Body of pancreas (tissue), 4 donors: ENCODE data around the gene SEC22C. TPM values are rescaled to one million over a fixed set of nuclear protein-coding genes. Genes with fewer than 3 reads are reported as not detected.
"Not testable (repeated sequence)": the region's sequence is repeated elsewhere in the genome, so short reads cannot be mapped to it uniquely, and the experiment has no call there.

ENCODE experiments used
- ATAC-seq: fragments of 150-250 bp; one replicate; pipeline ENCODE4 v1.9.1; 2016
- DNase-seq, 4 donors: peaks; one replicate each; pipeline ENCODE4 v3.0.0-alpha.2; 2019
- H3K27ac ChIP-seq, 4 donors: fragments of 200-600 bp; sonication (generic); 1 replicate in 3 of 4; 2 replicates in 1 of 4; pipeline versions ENCODE4 v1.5.1 to v1.6.1; 2016 to 2019; ENCODE audit warnings: mild to moderate bottlenecking in 1 of 4, mixed read lengths in 1 of 4, moderate library complexity in 1 of 4
- H3K27me3 ChIP-seq, 2 donors: fragments of 200-600 bp; sonication (generic); one replicate each; pipeline ENCODE4 v1.6.0; 2016; ENCODE audit warnings: mild to moderate bottlenecking in 1 of 2
- H3K36me3 ChIP-seq, 2 donors: fragments of 200-600 bp; sonication (generic); replicated peaks in 1 of 2; 2 replicates each; pipeline ENCODE4 v1.5.1; 2016; ENCODE audit warnings: low read depth in 2 of 2; ENCODE audit not compliant: insufficient read depth in 1 of 2
- H3K4me1 ChIP-seq: fragments of 200-600 bp; sonication (generic); one replicate; pipeline ENCODE4 v1.6.0; 2016
- H3K4me3 ChIP-seq, 2 donors: fragments of 200-600 bp; sonication (generic); 1 replicate in 1 of 2; 2 replicates in 1 of 2; pipeline ENCODE4 v1.5.1; 2016 to 2019
- H3K9me3 ChIP-seq, 3 donors: fragments of 200-600 bp; sonication (generic); 1 replicate in 2 of 3; 2 replicates in 1 of 3; pipeline ENCODE4 v1.5.1; 2016
- CTCF ChIP-seq, 7 experiments: fragments of 450-650 bp in 4 of 7; fragments of 200-600 bp in 3 of 7; sonication (generic) in 3 of 7; IDR thresholded peaks; one replicate each; pipeline ENCODE4 v1.5.1; 2016 to 2019; ENCODE audit warnings: antibody characterized with exemption in 7 of 7
- POLR2A ChIP-seq, 3 donors: fragments of 450-650 bp; IDR thresholded peaks; one replicate each; pipeline ENCODE4 v1.6.1; 2016; ENCODE audit warnings: antibody characterized with exemption in 3 of 3, mild to moderate bottlenecking in 2 of 3
- WGBS, 2 donors: methylation state at CpG; one replicate each; pipeline ENCODE4 v1.1.5; 2017; 5-methylcytosine and 5-hydroxymethylcytosine counted together
- intact Hi-C: fragments of 100-400 bp; cut with DNase I; formaldehyde crosslinking; loops from one replicate; pipeline ENCODE4 v1.15.1; 2023
- total RNA-seq, 2 donors: library from RNA; depleted of rRNA; stranded (reverse); fragments of >200 nt; gene quantifications; one replicate each; pipeline ENCODE4 v1.1.0, GENCODE V29; 2016

The SEC22C gene
- total RNA-seq, 2 donors from 2014 or later, result 23.1 to 30.9 TPM

DNA sequence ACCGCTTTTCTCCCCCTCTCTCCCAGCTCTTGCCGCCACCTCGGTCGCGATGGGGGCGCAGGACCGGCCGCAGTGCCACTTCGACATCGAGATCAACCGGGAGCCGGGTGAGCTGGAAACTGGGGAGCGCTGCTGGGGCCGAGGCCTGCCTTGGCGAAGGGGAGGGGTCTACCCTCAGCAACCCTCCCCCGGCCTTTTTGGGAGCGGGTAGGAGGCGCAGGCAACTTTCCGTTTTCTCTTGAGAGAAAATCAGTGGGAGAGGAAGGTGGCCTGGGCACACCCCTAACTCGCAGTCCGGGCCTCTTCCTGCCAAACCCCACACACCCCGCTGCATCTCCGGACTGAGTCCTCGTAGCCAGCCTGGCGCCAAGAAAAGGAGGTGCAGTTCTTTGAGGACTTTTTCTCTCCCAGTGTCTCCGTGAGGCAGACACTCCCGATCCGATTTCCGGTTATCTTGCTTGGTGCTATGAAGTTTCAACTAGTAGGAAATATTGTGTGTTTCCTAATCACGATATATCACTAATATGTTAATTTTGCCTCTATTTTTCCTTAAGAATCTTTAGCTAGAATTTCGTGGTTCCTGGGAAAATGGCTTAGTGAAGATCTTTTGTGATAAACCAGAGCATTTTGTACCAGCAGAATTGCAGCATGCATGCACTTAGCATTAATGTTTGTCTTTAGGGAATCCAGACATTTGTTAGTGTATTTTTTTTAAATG lies 19.4 kb upstream of the SEC22C start:
- peak overlapping the region; percentile 77 to 95 for H3K4me3 ChIP-seq
- ATAC-seq, result peak; percentile 7
- H3K27ac ChIP-seq, result peak overlapping the region; percentile 84 to 94 (median 89)
- H3K4me1 ChIP-seq, result peaks cover 50% of the 10 kb centered on the region
- intact Hi-C loops, result no loop called here
- H3K9me3 ChIP-seq, result no peaks in the 10 kb centered on the region
- WGBS, 2 donors, result 0 to 1% methylated on average over 27 to 31 of the region's 31 CpGs
- no peaks in the 10 kb centered on the region for H3K27me3 ChIP-seq
- peak in 3 of 4 donors; percentile 56 to 64 (median 59) for DNase-seq
- TF ChIP-seq CTCF (IDR thresholded peaks at IDR 0.05), result peak in 3 of 7 experiments; percentile 29 to 33 (median 29)
- no peak for TF ChIP-seq POLR2A (IDR thresholded peaks at IDR 0.05)
- no peaks in the 10 kb centered on the region for H3K36me3 ChIP-seq

GRCh38 chr3:42600111-42600957 lies 18.6 kb upstream of the SEC22C start, which contains the start of gene NKTR:
TSS of gene NKTR (plus strand) at chr3:42600686. CDS start at chr3:42601007, 321 bp downstream.
- H3K4me1 ChIP-seq, result peaks cover 42% of the 10 kb centered on the region
- TF ChIP-seq CTCF (IDR thresholded peaks at IDR 0.05), result peak in 2 of 7 experiments; percentile 10 to 42
- TF ChIP-seq POLR2A (IDR thresholded peaks at IDR 0.05), result peak; percentile 79 to 90 (median 86)
- H3K9me3 ChIP-seq, result no peaks in the 10 kb centered on the region
- no peaks in the 10 kb centered on the region for H3K36me3 ChIP-seq
- H3K27me3 ChIP-seq, result no peaks in the 10 kb centered on the region
- peak within 1 kb of the TSS; percentile 84 to 94 (median 89) for H3K27ac ChIP-seq
- 0 to 1% methylated on average over 11 to 76 of the region's 76 CpGs for WGBS, 2 donors
- H3K4me3 ChIP-seq, result peak within 1 kb of the TSS; percentile 77 to 95
- intact Hi-C loops, result no loop called here
- peak; percentile 98 to 99 (median 99) for DNase-seq
- ATAC-seq, result peak; percentile 95

DNA sequence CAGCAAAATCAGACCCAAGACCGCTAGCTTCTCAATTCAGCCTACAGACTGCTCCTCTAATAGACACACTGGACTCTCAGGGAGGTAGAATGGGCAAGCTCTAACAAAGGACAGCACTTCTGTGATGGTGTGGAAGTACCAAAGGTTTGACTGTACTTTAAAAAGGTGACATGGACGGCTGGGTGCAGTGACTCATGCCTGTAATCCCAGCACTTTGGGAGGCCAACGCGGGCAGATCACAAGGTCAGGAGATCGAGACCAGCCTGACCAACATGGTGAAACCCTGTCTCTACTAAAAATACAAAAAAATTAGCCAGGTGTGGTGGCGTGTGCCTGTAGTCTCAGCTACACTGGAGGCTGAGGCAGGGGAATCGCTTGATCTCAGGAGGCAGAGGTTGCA lies 15.3 kb upstream of the SEC22C start:
- H3K9me3 ChIP-seq, intact Hi-C loops, H3K27ac ChIP-seq, DNase-seq, H3K4me3 ChIP-seq, H3K36me3 ChIP-seq, H3K27me3 ChIP-seq, ATAC-seq: not testable (repeated sequence)
- H3K4me1 ChIP-seq, result peaks cover 18% of the 10 kb centered on the region
- WGBS, 2 donors, result 95 to 97% methylated on average over 7 of the region's 7 CpGs

- DNase-seq (no peak), ATAC-seq (no peak)
- Histone ChIP-seq H3K36me3 (peaks cover 0 to 2% of the 10 kb centered on the region in 2 donors), H3K27ac (no peak overlapping the region), H3K4me1 (peaks cover 19% of the 10 kb centered on the region), H3K9me3 (no peaks in the 10 kb centered on the region), H3K4me3 (no peak overlapping the region), H3K27me3 (no peaks in the 10 kb centered on the region)
- WGBS, 2 donors, result 98 to 99% methylated on average over 4 of the region's 4 CpGs
- intact Hi-C loops, result no loop called here
- no peak for TF ChIP-seq POLR2A (IDR thresholded peaks at IDR 0.05)
- no peak for TF ChIP-seq CTCF (IDR thresholded peaks at IDR 0.05)
Observed at GRCh38 chr3:42595682-42596081, 13.9 kb upstream of the SEC22C start.

GRCh38 chr3:42593635-42594034 lies 11.9 kb upstream of the SEC22C start:
- ATAC-seq (no peak), DNase-seq (no peak)
- Histone ChIP-seq H3K27me3 (no peaks in the 10 kb centered on the region), H3K4me1 (peaks cover 19% of the 10 kb centered on the region), H3K36me3 (peaks cover 0 to 2% of the 10 kb centered on the region in 2 donors), H3K9me3 (no peaks in the 10 kb centered on the region), H3K27ac (no peak overlapping the region), H3K4me3 (no peak overlapping the region)
- intact Hi-C loops, result no loop called here
- WGBS, 2 donors, result 87 to 90% methylated on average over 1 of the region's 1 CpG
- no peak for TF ChIP-seq CTCF (IDR thresholded peaks at IDR 0.05)
